ENCODE results near the gene HDAC9.

HDAC9 gene

DNA sequence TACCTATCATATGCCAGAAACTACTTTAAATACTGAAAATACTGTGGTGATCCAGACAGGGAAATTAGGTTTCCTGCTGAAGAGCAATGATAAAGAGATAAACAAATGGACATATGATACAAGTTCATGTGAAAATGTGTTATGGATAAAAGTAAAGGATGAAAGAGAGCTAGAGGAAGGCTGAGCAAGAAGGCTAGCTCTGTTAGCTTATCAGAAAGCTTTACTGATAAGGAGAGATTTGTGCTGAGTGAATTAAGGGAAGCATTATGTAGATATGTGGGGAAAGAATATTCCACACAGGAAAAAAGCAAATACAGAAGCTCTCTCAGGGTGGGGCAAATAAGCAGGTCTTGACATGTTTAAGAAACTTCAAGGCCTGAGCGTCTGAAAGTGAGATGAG, 308.4 kb downstream of the HDAC9 start:
- TF ChIP-seq, protein P1, sequence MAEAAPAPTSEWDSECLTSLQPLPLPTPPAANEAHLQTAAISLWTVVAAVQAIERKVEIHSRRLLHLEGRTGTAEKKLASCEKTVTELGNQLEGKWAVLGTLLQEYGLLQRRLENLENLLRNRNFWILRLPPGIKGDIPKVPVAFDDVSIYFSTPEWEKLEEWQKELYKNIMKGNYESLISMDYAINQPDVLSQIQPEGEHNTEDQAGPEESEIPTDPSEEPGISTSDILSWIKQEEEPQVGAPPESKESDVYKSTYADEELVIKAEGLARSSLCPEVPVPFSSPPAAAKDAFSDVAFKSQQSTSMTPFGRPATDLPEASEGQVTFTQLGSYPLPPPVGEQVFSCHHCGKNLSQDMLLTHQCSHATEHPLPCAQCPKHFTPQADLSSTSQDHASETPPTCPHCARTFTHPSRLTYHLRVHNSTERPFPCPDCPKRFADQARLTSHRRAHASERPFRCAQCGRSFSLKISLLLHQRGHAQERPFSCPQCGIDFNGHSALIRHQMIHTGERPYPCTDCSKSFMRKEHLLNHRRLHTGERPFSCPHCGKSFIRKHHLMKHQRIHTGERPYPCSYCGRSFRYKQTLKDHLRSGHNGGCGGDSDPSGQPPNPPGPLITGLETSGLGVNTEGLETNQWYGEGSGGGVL (tag by site-specific recombination; IDR thresholded peaks at IDR 0.05), result no peak
- no peak for TF ChIP-seq OSR2 (tag by site-specific recombination; IDR thresholded peaks at IDR 0.05)
- no peak for TF ChIP-seq ZNF629 (tag by site-specific recombination; IDR thresholded peaks at IDR 0.05)
- no peak for TF ChIP-seq ZNF530 (tag by site-specific recombination; IDR thresholded peaks at IDR 0.05; ENCODE audit: low read depth)
- TF ChIP-seq ZBTB7A (tag by site-specific recombination; IDR thresholded peaks at IDR 0.05; ENCODE audit: low read depth), result no peak
- no peak for TF ChIP-seq ZNF76 (tag by site-specific recombination; IDR thresholded peaks at IDR 0.05; ENCODE audit: borderline replicate concordance, low read depth)
- TF ChIP-seq ZNF664 (tag by site-specific recombination; IDR thresholded peaks at IDR 0.05), result no peak

DNA sequence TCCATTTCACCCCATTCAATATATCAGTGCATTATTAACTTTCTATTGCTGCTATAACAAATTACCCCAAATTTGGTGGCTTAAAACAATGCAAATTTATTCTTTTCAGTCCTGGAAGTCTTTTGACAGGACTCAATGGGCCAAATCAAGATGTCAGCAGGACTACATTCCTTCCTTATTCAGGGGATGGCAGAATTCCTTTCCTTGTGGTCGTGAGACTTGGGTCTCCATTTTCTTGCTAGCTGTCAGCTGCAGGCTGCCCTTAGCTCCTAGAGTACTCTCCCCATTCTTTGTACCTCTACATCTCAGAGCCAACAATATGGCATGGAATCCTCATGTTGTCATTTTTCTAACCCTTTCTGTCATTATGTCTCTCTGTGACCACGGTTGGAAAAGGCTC, 310.6 kb downstream of the HDAC9 start:
- Histone ChIP-seq H3K36me3 (ENCODE audit: control insufficient read depth in 2 of 2, insufficient read depth in 1 of 2, low read length in 2 of 2) (no peaks in the 10 kb centered on the region), H3K4me1 (ENCODE audit: control insufficient read depth, insufficient read depth, low read length) (no peaks in the 10 kb centered on the region), H3K4me3 (ENCODE audit: low read depth, low read length) (no peak overlapping the region), H3K27ac (ENCODE audit: extremely low read depth, low read depth, low read length) (no peak overlapping the region), H3K9me3 (ENCODE audit: control insufficient read depth, insufficient read depth, low read depth, low read length) (no peaks in the 10 kb centered on the region)
- CTCF ChIA-PET, result no interaction called here
- TF ChIP-seq SP3 (tag by site-specific recombination; IDR thresholded peaks at IDR 0.05) (no peak), ZNF146 (tag by site-specific recombination; IDR thresholded peaks at IDR 0.05) (no peak), ZNF48 (tag by site-specific recombination; IDR thresholded peaks at IDR 0.05) (no peak), MEIS1 (CRISPR knock-in tag; IDR thresholded peaks at IDR 0.05; ENCODE audit: borderline replicate concordance) (no peak), ZNF510 (tag by site-specific recombination; IDR thresholded peaks at IDR 0.05; ENCODE audit: insufficient replicate concordance) (no peak), ZSCAN30 (tag by site-specific recombination; IDR thresholded peaks at IDR 0.05) (no peak), ZNF239 (tag by site-specific recombination; IDR thresholded peaks at IDR 0.05) (no peak), ZNF670 (tag by site-specific recombination; IDR thresholded peaks at IDR 0.05; ENCODE audit: low read depth) (no peak), ZNF169 (tag by site-specific recombination; IDR thresholded peaks at IDR 0.05) (no peak), KLF16 (tag by site-specific recombination; IDR thresholded peaks at IDR 0.05) (no peak), ZNF274 (IDR thresholded peaks at IDR 0.05; ENCODE audit: low read length) (no peak), ZNF274 (tag by site-specific recombination; IDR thresholded peaks at IDR 0.05; ENCODE audit: borderline replicate concordance) (no peak)
- TF ChIP-seq, protein P2, sequence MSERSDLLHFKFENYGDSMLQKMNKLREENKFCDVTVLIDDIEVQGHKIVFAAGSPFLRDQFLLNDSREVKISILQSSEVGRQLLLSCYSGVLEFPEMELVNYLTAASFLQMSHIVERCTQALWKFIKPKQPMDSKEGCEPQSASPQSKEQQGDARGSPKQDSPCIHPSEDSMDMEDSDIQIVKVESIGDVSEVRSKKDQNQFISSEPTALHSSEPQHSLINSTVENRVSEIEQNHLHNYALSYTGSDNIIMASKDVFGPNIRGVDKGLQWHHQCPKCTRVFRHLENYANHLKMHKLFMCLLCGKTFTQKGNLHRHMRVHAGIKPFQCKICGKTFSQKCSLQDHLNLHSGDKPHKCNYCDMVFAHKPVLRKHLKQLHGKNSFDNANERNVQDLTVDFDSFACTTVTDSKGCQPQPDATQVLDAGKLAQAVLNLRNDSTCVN (tag by site-specific recombination; optimal IDR thresholded peaks at IDR 0.05), result no peak
- TF ChIP-seq, protein P3, sequence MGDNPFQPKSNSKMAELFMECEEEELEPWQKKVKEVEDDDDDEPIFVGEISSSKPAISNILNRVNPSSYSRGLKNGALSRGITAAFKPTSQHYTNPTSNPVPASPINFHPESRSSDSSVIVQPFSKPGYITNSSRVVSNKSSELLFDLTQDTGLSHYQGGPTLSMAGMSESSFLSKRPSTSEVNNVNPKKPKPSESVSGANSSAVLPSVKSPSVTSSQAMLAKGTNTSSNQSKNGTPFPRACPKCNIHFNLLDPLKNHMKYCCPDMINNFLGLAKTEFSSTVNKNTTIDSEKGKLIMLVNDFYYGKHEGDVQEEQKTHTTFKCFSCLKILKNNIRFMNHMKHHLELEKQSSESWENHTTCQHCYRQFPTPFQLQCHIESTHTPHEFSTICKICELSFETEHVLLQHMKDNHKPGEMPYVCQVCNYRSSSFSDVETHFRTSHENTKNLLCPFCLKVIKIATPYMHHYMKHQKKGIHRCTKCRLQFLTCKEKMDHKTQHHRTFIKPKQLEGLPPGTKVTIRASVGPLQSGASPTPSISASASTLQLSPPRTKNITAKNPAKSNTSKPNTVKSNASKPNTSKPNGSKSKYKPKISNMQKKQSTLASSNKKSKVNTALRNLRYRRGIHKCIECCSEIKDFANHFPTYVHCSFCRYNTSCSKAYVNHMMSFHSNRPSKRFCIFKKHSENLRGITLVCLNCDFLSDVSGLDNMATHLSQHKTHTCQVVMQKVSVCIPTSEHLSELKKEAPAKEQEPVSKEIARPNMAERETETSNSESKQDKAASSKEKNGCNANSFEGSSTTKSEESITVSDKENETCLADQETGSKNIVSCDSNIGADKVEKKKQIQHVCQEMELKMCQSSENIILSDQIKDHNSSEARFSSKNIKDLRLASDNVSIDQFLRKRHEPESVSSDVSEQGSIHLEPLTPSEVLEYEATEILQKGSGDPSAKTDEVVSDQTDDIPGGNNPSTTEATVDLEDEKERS (tag by site-specific recombination; IDR thresholded peaks at IDR 0.05), result no peak
- TF ChIP-seq, protein P4, sequence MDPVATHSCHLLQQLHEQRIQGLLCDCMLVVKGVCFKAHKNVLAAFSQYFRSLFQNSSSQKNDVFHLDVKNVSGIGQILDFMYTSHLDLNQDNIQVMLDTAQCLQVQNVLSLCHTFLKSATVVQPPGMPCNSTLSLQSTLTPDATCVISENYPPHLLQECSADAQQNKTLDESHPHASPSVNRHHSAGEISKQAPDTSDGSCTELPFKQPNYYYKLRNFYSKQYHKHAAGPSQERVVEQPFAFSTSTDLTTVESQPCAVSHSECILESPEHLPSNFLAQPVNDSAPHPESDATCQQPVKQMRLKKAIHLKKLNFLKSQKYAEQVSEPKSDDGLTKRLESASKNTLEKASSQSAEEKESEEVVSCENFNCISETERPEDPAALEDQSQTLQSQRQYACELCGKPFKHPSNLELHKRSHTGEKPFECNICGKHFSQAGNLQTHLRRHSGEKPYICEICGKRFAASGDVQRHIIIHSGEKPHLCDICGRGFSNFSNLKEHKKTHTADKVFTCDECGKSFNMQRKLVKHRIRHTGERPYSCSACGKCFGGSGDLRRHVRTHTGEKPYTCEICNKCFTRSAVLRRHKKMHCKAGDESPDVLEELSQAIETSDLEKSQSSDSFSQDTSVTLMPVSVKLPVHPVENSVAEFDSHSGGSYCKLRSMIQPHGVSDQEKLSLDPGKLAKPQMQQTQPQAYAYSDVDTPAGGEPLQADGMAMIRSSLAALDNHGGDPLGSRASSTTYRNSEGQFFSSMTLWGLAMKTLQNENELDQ (tag by site-specific recombination; IDR thresholded peaks at IDR 0.05; ENCODE audit: low read depth), result no peak
- TF ChIP-seq, protein P5, sequence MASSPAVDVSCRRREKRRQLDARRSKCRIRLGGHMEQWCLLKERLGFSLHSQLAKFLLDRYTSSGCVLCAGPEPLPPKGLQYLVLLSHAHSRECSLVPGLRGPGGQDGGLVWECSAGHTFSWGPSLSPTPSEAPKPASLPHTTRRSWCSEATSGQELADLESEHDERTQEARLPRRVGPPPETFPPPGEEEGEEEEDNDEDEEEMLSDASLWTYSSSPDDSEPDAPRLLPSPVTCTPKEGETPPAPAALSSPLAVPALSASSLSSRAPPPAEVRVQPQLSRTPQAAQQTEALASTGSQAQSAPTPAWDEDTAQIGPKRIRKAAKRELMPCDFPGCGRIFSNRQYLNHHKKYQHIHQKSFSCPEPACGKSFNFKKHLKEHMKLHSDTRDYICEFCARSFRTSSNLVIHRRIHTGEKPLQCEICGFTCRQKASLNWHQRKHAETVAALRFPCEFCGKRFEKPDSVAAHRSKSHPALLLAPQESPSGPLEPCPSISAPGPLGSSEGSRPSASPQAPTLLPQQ (tag by site-specific recombination; IDR thresholded peaks at IDR 0.05), result no peak
- POLR2A ChIA-PET, result no interaction called here

More for the DNA sequence above, 308.4 kb downstream of the HDAC9 start:
- H3K9me3 ChIP-seq (ENCODE audit: control insufficient read depth, insufficient read depth, low read depth, low read length), result no peaks in the 10 kb centered on the region
- CTCF ChIA-PET, result no interaction called here
- H3K36me3 ChIP-seq (ENCODE audit: control insufficient read depth in 2 of 2, insufficient read depth in 1 of 2, low read length in 2 of 2), result no peaks in the 10 kb centered on the region
- H3K4me1 ChIP-seq (ENCODE audit: control insufficient read depth, insufficient read depth, low read length), result no peaks in the 10 kb centered on the region
- POLR2A ChIA-PET, result no interaction called here
- no peak overlapping the region for H3K27ac ChIP-seq (ENCODE audit: extremely low read depth, low read depth, low read length)
- H3K4me3 ChIP-seq (ENCODE audit: low read depth, low read length), result no peak overlapping the region
